HCT116 (cell line): ENCODE results near the gene CRYGA. TPM values are rescaled to one million over a fixed set of nuclear protein-coding genes. Genes with fewer than 3 reads are reported as not detected.

Source experiments
- ATAC-seq: fragments of 200-7000 bp; cut with Tn5 transposase; 2 replicates; pipeline ENCODE4 v1.9.1; 2020; ENCODE audit warnings: mild to moderate bottlenecking, moderate library complexity
- BruUV-seq: library from RNA; stranded (reverse); fragments of 400-500 nt; replicated peaks from 2 replicates; lab custom pipeline; 2021; lab: Mats Ljungman, UMichigan
- CTCF ChIA-PET: fragments of 300-600 bp; sonication (Branson Sonifier 250); formaldehyde crosslinking; loops from one replicate; lab custom pipeline; 2021; ENCODE audit warnings: antibody characterized with exemption; lab: Charles Lee
- POLR2A ChIA-PET: fragments of 300-600, 350-600 bp; sonication (Branson Sonifier 250); formaldehyde crosslinking; loops from one replicate; lab custom pipeline; 2021; ENCODE audit warnings: antibody characterized with exemption; lab: Charles Lee
- RAD21 ChIA-PET, 2 experiments: fragments of 300-600 bp; sonication (Branson Sonifier 250); formaldehyde crosslinking; loops; one replicate each; lab custom pipeline; 2023; ENCODE audit warnings: low total read pairs in 2 of 2; ENCODE audit not compliant: uncharacterized antibody in 2 of 2, unreplicated experiment in 2 of 2, low non-redundant PET in 1 of 2; lab: Charles Lee
- DNase-seq: peaks from one replicate; pipeline ENCODE4 v3.0.0-alpha.2; 2010; ENCODE audit warnings: low read depth, low spot score
- H2AFZ ChIP-seq: fragments of 200-600 bp; shearing (Covaris generic), sonication (generic); 2 replicates; pipeline ENCODE4 v1.6.1; 2017; ENCODE audit warnings: low read depth, mixed run types, mixed read lengths, antibody characterized with exemption, low read length; ENCODE audit not compliant: poor library complexity, severe bottlenecking
- H3K27ac ChIP-seq: 2 replicates; pipeline ENCODE4 v1.5.1; 2012; ENCODE audit warnings: low read depth, low read length
- H3K27me3 ChIP-seq: fragments of 200-600 bp; sonication (generic); 2 replicates; pipeline ENCODE4 v1.6.1; 2016; ENCODE audit warnings: mixed run types, low read length, mixed read lengths; ENCODE audit not compliant: insufficient read depth
- H3K36me3 ChIP-seq, 2 experiments: fragments of 200-500 bp in 1 of 2; fragments of 200-600 bp in 1 of 2; sonication (Bioruptor generic) in 1 of 2; sonication (generic) in 1 of 2; 2 replicates each; pipeline versions ENCODE4 v1.5.1 to v1.6.1; 2014 to 2016; ENCODE audit warnings: low read length in 2 of 2, inconsistent platforms in 1 of 2, mixed read lengths in 1 of 2, mixed run types in 1 of 2; ENCODE audit not compliant: insufficient read depth in 2 of 2, control insufficient read depth in 1 of 2
- H3K4me1 ChIP-seq, 2 experiments: fragments of 200-600 bp in 1 of 2; sonication (generic) in 1 of 2; 2 replicates each; pipeline versions ENCODE4 v1.5.1 to v1.6.1; 2012 to 2017; ENCODE audit warnings: low read length in 2 of 2, inconsistent platforms in 1 of 2, mild to moderate bottlenecking in 1 of 2, mixed read lengths in 1 of 2, mixed run types in 1 of 2, moderate library complexity in 1 of 2; ENCODE audit not compliant: insufficient read depth in 2 of 2, control insufficient read depth in 1 of 2
- H3K4me2 ChIP-seq: fragments of 200-600 bp; sonication (generic); 2 replicates; pipeline ENCODE4 v1.6.1; 2017; ENCODE audit warnings: mixed run types, low read length, mixed read lengths
- H3K4me3 ChIP-seq, 2 experiments: fragments of 200-600 bp in 1 of 2; sonication (generic) in 1 of 2; replicated peaks in 1 of 2; 2 replicates each; pipeline ENCODE4 v1.5.1; 2011 to 2016; ENCODE audit warnings: low read length in 2 of 2, control low read depth in 1 of 2, low read depth in 1 of 2, mild to moderate bottlenecking in 1 of 2, mixed read lengths in 1 of 2, mixed run types in 1 of 2
- H3K79me2 ChIP-seq: fragments of 200-600 bp; sonication (generic); 2 replicates; pipeline ENCODE4 v1.6.1; 2017; ENCODE audit warnings: mild to moderate bottlenecking, mixed run types, low read length, moderate library complexity, mixed read lengths; ENCODE audit not compliant: insufficient read depth
- H3K9ac ChIP-seq: fragments of 200-600 bp; sonication (generic); 2 replicates; pipeline ENCODE4 v1.6.1; 2016; ENCODE audit warnings: low read length, mixed read lengths
- H3K9me2 ChIP-seq: fragments of 200-600 bp; sonication (generic), shearing (Covaris generic); 2 replicates; pipeline ENCODE4 v1.6.1; 2017; ENCODE audit warnings: mixed run types, mild to moderate bottlenecking, moderate library complexity; ENCODE audit not compliant: insufficient read depth
- H3K9me3 ChIP-seq, 2 experiments: fragments of 200-500 bp in 1 of 2; fragments of 200-600 bp in 1 of 2; sonication (Bioruptor generic) in 1 of 2; sonication (generic) in 1 of 2; 2 replicates each; pipeline ENCODE4 v1.6.1; 2014 to 2017; ENCODE audit warnings: low read length in 2 of 2, mixed read lengths in 2 of 2, inconsistent platforms in 1 of 2, low read depth in 1 of 2, mild to moderate bottlenecking in 1 of 2, mixed run types in 1 of 2, moderate library complexity in 1 of 2; ENCODE audit not compliant: control insufficient read depth in 1 of 2, insufficient read depth in 1 of 2
- H4K20me1 ChIP-seq: fragments of 200-600 bp; sonication (generic), shearing (Covaris generic); 2 replicates; pipeline ENCODE4 v1.6.1; 2017; ENCODE audit warnings: mixed run types, mild to moderate bottlenecking, moderate library complexity; ENCODE audit not compliant: insufficient read depth
- ATF3 ChIP-seq: IDR thresholded peaks from 2 replicates; pipeline ENCODE4 v1.6.1; 2012
- CEBPB ChIP-seq: IDR thresholded peaks from 2 replicates; pipeline ENCODE4 v1.6.1; 2012; ENCODE audit warnings: low read depth
- CTCF ChIP-seq, 3 experiments: fragments of 200-600 bp in 1 of 3; sonication (generic) in 1 of 3; IDR thresholded peaks in 2 of 3; conservative IDR thresholded peaks in 1 of 3; 2 replicates each; pipeline ENCODE4 v1.5.1; 2012 to 2017; ENCODE audit warnings: low read depth in 2 of 3, low read length in 2 of 3, antibody characterized with exemption in 1 of 3, borderline replicate concordance in 1 of 3, control low read depth in 1 of 3, mild to moderate bottlenecking in 1 of 3, mixed read lengths in 1 of 3, mixed run types in 1 of 3, moderate library complexity in 1 of 3; ENCODE audit not compliant: insufficient read depth in 1 of 3
- ELF1 ChIP-seq: IDR thresholded peaks from 2 replicates; pipeline ENCODE4 v1.6.1; 2012; ENCODE audit warnings: low read depth, borderline replicate concordance
- EZH2 ChIP-seq: fragments of 200-600 bp; sonication (generic); IDR thresholded peaks from 2 replicates; pipeline ENCODE4 v1.6.1; 2017; ENCODE audit warnings: antibody characterized with exemption, mixed run types
- JUND ChIP-seq: IDR thresholded peaks from 2 replicates; pipeline ENCODE4 v1.6.1; 2012
- POLR2A ChIP-seq: IDR thresholded peaks from 2 replicates; pipeline ENCODE4 v1.7.0; 2011; ENCODE audit warnings: borderline replicate concordance; ENCODE audit not compliant: insufficient read depth, insufficient read length; ENCODE audit errors: extremely low read depth
- POLR2AphosphoS5 ChIP-seq: IDR thresholded peaks from 2 replicates; pipeline ENCODE4 v1.6.1; 2011; ENCODE audit warnings: mild to moderate bottlenecking, low read depth, low read length, moderate library complexity
- REST ChIP-seq: IDR thresholded peaks from 2 replicates; pipeline ENCODE4 v1.6.1; 2012; ENCODE audit warnings: low read depth
- SIN3A ChIP-seq: IDR thresholded peaks from 2 replicates; pipeline ENCODE4 v1.6.1; 2012; ENCODE audit warnings: low read depth
- TCF7L2 ChIP-seq: IDR thresholded peaks from 2 replicates; pipeline ENCODE4 v1.7.0; 2011; ENCODE audit warnings: borderline replicate concordance, inconsistent platforms; ENCODE audit not compliant: insufficient read depth, insufficient read length; ENCODE audit errors: extremely low read depth
- YY1 ChIP-seq: IDR thresholded peaks from 2 replicates; pipeline ENCODE4 v1.6.1; 2011; ENCODE audit warnings: low read length, low read depth, moderate library complexity, mild to moderate bottlenecking; ENCODE audit not compliant: insufficient replicate concordance; ENCODE audit errors: extremely low read depth
- ZBTB33 ChIP-seq: IDR thresholded peaks from 2 replicates; pipeline ENCODE4 v1.6.1; 2011; ENCODE audit warnings: mild to moderate bottlenecking, low read length, moderate library complexity; ENCODE audit not compliant: insufficient replicate concordance; ENCODE audit errors: extremely low read depth
- ZNF274 ChIP-seq: fragments of 200-500 bp; sonication (Bioruptor generic); IDR thresholded peaks from 2 replicates; pipeline ENCODE4 v1.6.1; 2014; ENCODE audit warnings: mild to moderate bottlenecking, low read depth, low read length, inconsistent platforms
- intact Hi-C: fragments of 100-400 bp; cut with micrococcal nuclease; formaldehyde crosslinking; loops from 2 replicates; pipeline ENCODE4 v1.10.0; 2022
- total RNA-seq: library from RNA; stranded (reverse); gene quantifications from one replicate; pipeline ENCODE4 v1.2.1, GENCODE V29; 2021; ENCODE audit not compliant: unreplicated experiment

Gene CRYGA
- total RNA-seq, 1 experiment from 2014 or later: not detected

GRCh38 chr2:208127090-208127489 is 36.3 kb downstream of the CRYGA start:
- ChIA-PET CTCF (no interaction called here), POLR2A (no interaction called here), RAD21 (no interaction called here)
- H3K27ac ChIP-seq: no peak overlapping the region
- intact Hi-C loops: no loop called here
- ATAC-seq: no peak
- H3K9me3 ChIP-seq: no peaks in the 10 kb centered on the region
- H3K9ac ChIP-seq: no peak overlapping the region
- DNase-seq: no peak
- no peaks in the 10 kb centered on the region for H4K20me1 ChIP-seq
- BruUV-seq: no TSS peak
- H2AFZ ChIP-seq: no peak overlapping the region
- TF ChIP-seq POLR2AphosphoS5: no peak
- no peak for TF ChIP-seq ZNF274
- TF ChIP-seq REST: no peak
- TF ChIP-seq ZBTB33: no peak
- TF ChIP-seq SIN3A: no peak
- TF ChIP-seq ATF3: no peak
- TF ChIP-seq JUND: no peak
- TF ChIP-seq CTCF (IDR thresholded peaks at IDR 0.05 in 2 of 3, conservative IDR thresholded peaks at IDR 0.05 in 1 of 3; ENCODE audit: borderline replicate concordance in 1 of 3, insufficient read depth in 1 of 3, low read depth in 2 of 3, low read length in 2 of 3): no peak
- TF ChIP-seq YY1: no peak
- no peak for TF ChIP-seq ELF1
- no peak for TF ChIP-seq POLR2A
- TF ChIP-seq TCF7L2: no peak
- no peak for TF ChIP-seq EZH2
- TF ChIP-seq CEBPB: no peak
- H3K79me2 ChIP-seq: no peaks in the 10 kb centered on the region
- no peaks in the 10 kb centered on the region for H3K9me2 ChIP-seq
- H3K4me2 ChIP-seq: no peak overlapping the region
- H3K4me3 ChIP-seq: no peak overlapping the region
- H3K27me3 ChIP-seq: no peaks in the 10 kb centered on the region
- H3K36me3 ChIP-seq: no peaks in the 10 kb centered on the region
- peaks cover 0 to 7% of the 10 kb centered on the region in 2 experiments; a peak in 2 of 4 replicates for H3K4me1 ChIP-seq
